HFF-Myc (cell line): Measurements from ENCODE around the gene LMBR1.

ENCODE experiments used
- DNase-seq: peaks from one replicate; pipeline ENCODE4 v3.0.0-alpha.2; 2011; ENCODE audit warnings: low read depth; ENCODE audit errors: extremely low read depth
- H3K4me3 ChIP-seq: replicated peaks from 2 replicates; pipeline ENCODE4 v1.5.1; 2011; ENCODE audit warnings: low read depth, mild to moderate bottlenecking, control low read depth, low read length
- CTCF ChIP-seq: IDR thresholded peaks from 2 replicates; pipeline ENCODE4 v1.5.1; 2012; ENCODE audit warnings: mild to moderate bottlenecking, low read depth, low read length, control low read depth; ENCODE audit errors: missing control alignments

Gene LMBR1

GRCh38 chr7:156693627-156694026 is 199.4 kb downstream of the LMBR1 start:
- no peak overlapping the region for H3K4me3 ChIP-seq
- TF ChIP-seq CTCF, result no peak
- DNase-seq, result no peak

GRCh38 chr7:156692849-156693248 is 200.1 kb downstream of the LMBR1 start:
- no peak for TF ChIP-seq CTCF
- no peak overlapping the region for H3K4me3 ChIP-seq
- DNase-seq, result no peak

GRCh38 chr7:156691764-156692163 is 201.2 kb downstream of the LMBR1 start:
- H3K4me3 ChIP-seq, result no peak overlapping the region
- TF ChIP-seq CTCF, result no peak
- no peak for DNase-seq

- H3K4me3 ChIP-seq, result no peak overlapping the region
- DNase-seq, result no peak
Measured at GRCh38 chr7:156684661-156685060, 208.3 kb downstream of the LMBR1 start.

GRCh38 chr7:156684251-156684650 is 208.7 kb downstream of the LMBR1 start:
- TF ChIP-seq CTCF, result no peak
- H3K4me3 ChIP-seq, result no peak overlapping the region
- no peak for DNase-seq

More at GRCh38 chr7:156684661-156685060, 208.3 kb downstream of the LMBR1 start:
- no peak for TF ChIP-seq CTCF

- TF ChIP-seq CTCF, result no peak
- DNase-seq, result no peak
- no peak overlapping the region for H3K4me3 ChIP-seq
Measured at GRCh38 chr7:156682928-156683327, 210.1 kb downstream of the LMBR1 start.

GRCh38 chr7:156680281-156680680 is 212.7 kb downstream of the LMBR1 start:
- no peak for TF ChIP-seq CTCF
- no peak for DNase-seq
- no peak overlapping the region for H3K4me3 ChIP-seq
